T-cell (primary cell): ENCODE results near the gene GRID1. TPM values are rescaled to one million over a fixed set of nuclear protein-coding genes. Genes with fewer than 3 reads are reported as not detected.

ENCODE experiments used
- ATAC-seq, 4 experiments: fragments of 200-7000 bp in 3 of 4; fragments of 150-1000 bp in 1 of 4; cut with Tn5 transposase; replicated peaks in 1 of 4; 1 replicate in 3 of 4; 2 replicates in 1 of 4; pipeline ENCODE4 v1.10.0; 2021; ENCODE audit warnings: moderate library complexity in 3 of 4, mild to moderate bottlenecking in 2 of 4, moderate number of reproducible peaks in 1 of 4
- CTCF ChIA-PET, 2 donors: fragments of 300-600 bp; sonication (Branson Sonifier 250); formaldehyde crosslinking; loops; one replicate each; lab custom pipeline; 2022; ENCODE audit warnings: antibody characterized with exemption in 2 of 2; lab: Charles Lee
- POLR2A ChIA-PET, 2 donors: fragments of 300-600 bp; sonication (Branson Sonifier 250); formaldehyde crosslinking; loops; one replicate each; lab custom pipeline; 2022; ENCODE audit warnings: antibody characterized with exemption in 2 of 2; lab: Charles Lee
- DNase-seq, 35 experiments: peaks; one replicate each; pipeline versions ENCODE4 v3.0.0 to v3.0.0-alpha.2; 2013 to 2023
- H3K27ac ChIP-seq: one replicate; pipeline ENCODE4 v1.5.1; 2013; ENCODE audit warnings: low read length
- H3K27me3 ChIP-seq, 2 experiments: replicated peaks in 1 of 2; 1 replicate in 1 of 2; 2 replicates in 1 of 2; pipeline versions ENCODE4 v1.6.1 to v1.7.0; 2013; ENCODE audit warnings: low read length in 1 of 2, mixed read lengths in 1 of 2; ENCODE audit not compliant: control insufficient read depth in 2 of 2, insufficient read depth in 2 of 2; ENCODE audit errors: extremely low read depth in 1 of 2
- H3K36me3 ChIP-seq, 2 donors: 1 replicate in 1 of 2; 2 replicates in 1 of 2; pipeline versions ENCODE4 v1.6.1 to v1.7.0; 2013; ENCODE audit warnings: low read length in 1 of 2; ENCODE audit not compliant: control insufficient read depth in 2 of 2, insufficient read depth in 1 of 2; ENCODE audit errors: extremely low read depth in 1 of 2
- H3K4me1 ChIP-seq, 2 experiments: 1 replicate in 1 of 2; 2 replicates in 1 of 2; pipeline versions ENCODE4 v1.6.1 to v1.7.0; 2013; ENCODE audit warnings: low read length in 2 of 2, mixed read lengths in 1 of 2; ENCODE audit not compliant: insufficient read depth in 2 of 2, control insufficient read depth in 1 of 2; ENCODE audit errors: extremely low read depth in 1 of 2
- H3K4me3 ChIP-seq, 2 donors: 1 replicate in 1 of 2; 2 replicates in 1 of 2; pipeline versions ENCODE4 v1.5.1 to v1.7.0; 2013; ENCODE audit warnings: mild to moderate bottlenecking in 2 of 2, low read length in 1 of 2, moderate library complexity in 1 of 2; ENCODE audit not compliant: control insufficient read depth in 1 of 2; ENCODE audit errors: extremely low read depth in 1 of 2
- H3K9me3 ChIP-seq: 2 replicates; pipeline ENCODE4 v1.7.0; 2013
- H3K27ac Mint-ChIP-seq, 2 donors: one replicate each; pipeline ENCODE4 v1.8.0; 2020 to 2021; ENCODE audit warnings: mild to moderate bottlenecking in 2 of 2, mixed read lengths in 2 of 2
- H3K27me3 Mint-ChIP-seq, 2 donors: one replicate each; pipeline ENCODE4 v1.8.0; 2021 to 2022; ENCODE audit warnings: mixed read lengths in 2 of 2
- H3K36me3 Mint-ChIP-seq: one replicate; pipeline ENCODE4 v1.8.0; 2021; ENCODE audit warnings: mixed read lengths
- H3K4me1 Mint-ChIP-seq, 3 donors: one replicate each; pipeline ENCODE4 v1.8.0; 2020 to 2022; ENCODE audit warnings: mixed read lengths in 3 of 3, mild to moderate bottlenecking in 1 of 3
- H3K4me3 Mint-ChIP-seq, 3 donors: one replicate each; pipeline ENCODE4 v1.8.0; 2020 to 2022; ENCODE audit warnings: mild to moderate bottlenecking in 3 of 3, mixed read lengths in 3 of 3, moderate library complexity in 3 of 3
- H3K9me3 Mint-ChIP-seq, 3 donors: one replicate each; pipeline ENCODE4 v1.8.0; 2020 to 2022; ENCODE audit warnings: mixed read lengths in 3 of 3
- WGBS: methylation state at CpG from one replicate; pipeline ENCODE4 v1.1.5; 2013; ENCODE audit warnings: missing lambda C conversion rate; ENCODE audit not compliant: insufficient coverage; 5-methylcytosine and 5-hydroxymethylcytosine counted together
- total RNA-seq, 35 experiments: library from RNA in 6 of 35; stranded (reverse) in 6 of 35; fragments of 120-200 nt in 1 of 35; gene quantifications; one replicate each; pipeline versions ENCODE4 v1.2.1 to v1.2.4 and lab custom pipeline; 2013 to 2026

Gene GRID1
- total RNA-seq, 5 donors from 2014 or later (not counting 1 experiment from before 2014, with no cell fraction given) = 0.68 TPM; not detected in 4

DNA sequence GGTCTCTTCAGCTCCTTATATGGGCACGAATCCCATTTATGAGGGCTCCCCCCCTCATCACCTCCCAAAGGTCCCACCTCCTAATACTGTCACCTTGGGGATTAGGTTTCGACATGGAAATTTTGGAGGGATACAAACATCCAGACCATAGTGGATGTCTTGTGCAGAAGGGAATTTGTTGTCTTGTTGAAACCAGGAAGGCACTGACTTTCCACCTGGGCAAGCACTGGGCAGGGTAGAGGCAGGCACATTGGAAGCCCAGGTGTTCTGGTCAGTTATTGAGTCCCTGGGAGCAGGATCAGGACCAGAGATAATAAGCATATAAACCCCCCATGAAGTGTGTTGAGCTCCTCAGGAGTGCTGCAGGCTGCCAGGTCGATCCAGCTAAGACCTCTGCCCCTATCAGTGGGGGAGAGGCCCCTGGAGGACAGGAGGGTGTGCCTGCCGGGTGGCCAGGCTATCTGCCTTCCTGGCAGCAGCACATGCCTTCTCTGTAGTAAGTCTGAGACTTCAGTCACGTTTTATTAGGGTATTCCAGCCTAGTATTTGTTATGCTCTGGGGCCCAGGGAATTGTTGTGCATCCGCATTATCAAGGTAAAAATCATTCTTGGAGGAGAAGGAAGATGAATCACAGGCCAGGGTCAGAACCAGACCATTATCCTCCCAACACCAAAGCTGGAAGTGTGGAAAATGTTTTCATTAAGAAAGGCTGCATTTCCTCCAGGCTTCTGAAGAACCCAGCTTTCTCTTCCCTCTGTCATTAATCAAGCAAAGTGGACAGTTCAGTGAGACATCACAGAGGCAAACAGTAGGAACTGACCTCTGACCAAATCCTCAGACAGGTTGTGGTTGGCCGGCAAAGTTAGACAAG is 503.1 kb downstream of the GRID1 start:
- Histone ChIP-seq H3K27me3 (no peaks in the 10 kb centered on the region), H3K27ac (no peak overlapping the region), H3K9me3 (no peaks in the 10 kb centered on the region), H3K4me3 (no peak overlapping the region), H3K36me3 (no peaks in the 10 kb centered on the region), H3K4me1 (no peaks in the 10 kb centered on the region)
- H3K4me1 Mint-ChIP-seq = no peaks in the 10 kb centered on the region
- no peak overlapping the region for H3K4me3 Mint-ChIP-seq
- H3K27ac Mint-ChIP-seq = no peak overlapping the region
- peaks cover 15 to 20% of the 10 kb centered on the region in 2 donors for H3K27me3 Mint-ChIP-seq
- ChIA-PET POLR2A (interaction anchor here in 1 of 2 donors (0.6 kb wide), 1 partner anchor 67 kb away, joined by 6 read pairs; no protein-coding TSS in a partner anchor), CTCF (no interaction called here)
- H3K9me3 Mint-ChIP-seq = peaks cover 0 to 3% (median 0%) of the 10 kb centered on the region in 3 donors
- ATAC-seq (no peak), DNase-seq (no peak)
- WGBS = 65% methylated on average over 3 of the region's 7 CpGs
- no peaks in the 10 kb centered on the region for H3K36me3 Mint-ChIP-seq

DNA sequence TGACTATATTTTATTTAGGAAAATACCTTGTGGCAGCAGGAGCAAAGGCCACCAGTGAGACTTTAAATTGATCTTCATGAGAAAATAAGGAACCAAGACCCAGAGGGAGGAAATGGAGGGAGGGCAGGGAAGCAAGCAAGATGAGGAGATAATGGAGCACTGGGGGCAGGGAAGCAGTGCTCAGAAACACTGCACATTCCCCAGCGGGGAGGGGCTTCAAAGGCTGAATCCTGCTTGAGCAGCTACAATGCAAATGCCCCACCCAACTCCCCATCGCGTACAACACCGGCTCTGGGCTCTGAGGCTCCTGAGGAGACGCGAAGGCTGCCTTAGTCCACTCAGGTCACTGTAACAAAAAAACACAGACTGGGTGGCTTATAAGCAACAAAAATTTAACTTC is 503.8 kb downstream of the GRID1 start:
- H3K4me3 Mint-ChIP-seq = no peak overlapping the region
- Histone ChIP-seq H3K4me3 (no peak overlapping the region), H3K27ac (no peak overlapping the region), H3K36me3 (no peaks in the 10 kb centered on the region), H3K9me3 (no peaks in the 10 kb centered on the region), H3K27me3 (no peaks in the 10 kb centered on the region), H3K4me1 (no peaks in the 10 kb centered on the region)
- peaks cover 15 to 20% of the 10 kb centered on the region in 2 donors for H3K27me3 Mint-ChIP-seq
- no peaks in the 10 kb centered on the region for H3K4me1 Mint-ChIP-seq
- ChIA-PET CTCF (no interaction called here), POLR2A (no interaction called here)
- no peak overlapping the region for H3K27ac Mint-ChIP-seq
- ATAC-seq = no peak
- no peaks in the 10 kb centered on the region for H3K36me3 Mint-ChIP-seq
- 20% methylated on average over 1 of the region's 6 CpGs for WGBS
- H3K9me3 Mint-ChIP-seq = peaks cover 0 to 3% (median 0%) of the 10 kb centered on the region in 3 donors
- no peak for DNase-seq

DNA sequence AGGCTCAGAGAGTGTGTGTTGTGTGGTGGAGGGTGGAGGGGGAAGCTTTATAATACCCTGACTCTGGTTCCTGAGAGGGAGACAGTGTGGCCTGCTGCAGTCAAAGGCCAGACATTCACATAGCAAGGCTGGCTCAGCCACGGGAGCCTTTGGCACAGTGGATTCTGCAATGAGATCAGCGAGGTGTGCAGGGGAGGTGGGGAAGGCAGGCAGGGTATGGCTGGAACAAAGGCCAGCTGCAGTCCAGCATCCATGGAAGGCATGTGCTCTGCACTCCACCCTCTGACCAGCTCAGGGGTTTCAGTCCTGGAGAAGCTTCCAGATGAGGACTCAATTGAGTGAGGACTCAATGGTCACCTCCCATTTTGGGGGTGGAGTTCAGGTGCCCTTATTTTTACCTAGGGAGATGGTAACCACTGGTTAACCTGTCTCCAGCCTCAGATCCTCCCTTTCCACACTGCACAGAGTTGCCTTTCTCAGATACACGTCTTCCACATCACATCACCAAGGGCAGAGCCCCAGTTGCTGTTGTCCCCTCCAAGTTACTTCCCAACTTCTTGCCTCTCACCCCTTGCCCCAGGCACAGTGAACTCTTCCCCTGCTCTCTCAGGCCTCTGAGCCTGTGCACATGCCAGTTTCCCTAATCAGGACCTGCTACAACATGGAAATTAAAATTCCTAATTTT is 504.9 kb downstream of the GRID1 start:
- Mint-ChIP-seq H3K9me3 (peaks cover 0 to 3% (median 0%) of the 10 kb centered on the region in 3 donors), H3K4me1 (no peaks in the 10 kb centered on the region), H3K36me3 (no peaks in the 10 kb centered on the region), H3K27me3 (peaks cover 14 to 20% of the 10 kb centered on the region in 2 donors), H3K4me3 (no peak overlapping the region), H3K27ac (no peak overlapping the region)
- Histone ChIP-seq H3K36me3 (no peaks in the 10 kb centered on the region), H3K27ac (no peak overlapping the region), H3K9me3 (no peaks in the 10 kb centered on the region), H3K4me1 (no peaks in the 10 kb centered on the region), H3K4me3 (no peak overlapping the region), H3K27me3 (no peaks in the 10 kb centered on the region)
- ChIA-PET POLR2A (no interaction called here), CTCF (no interaction called here)
- ATAC-seq = no peak
- WGBS = 63% methylated on average over 3 of the region's 3 CpGs
- no peak for DNase-seq

DNA sequence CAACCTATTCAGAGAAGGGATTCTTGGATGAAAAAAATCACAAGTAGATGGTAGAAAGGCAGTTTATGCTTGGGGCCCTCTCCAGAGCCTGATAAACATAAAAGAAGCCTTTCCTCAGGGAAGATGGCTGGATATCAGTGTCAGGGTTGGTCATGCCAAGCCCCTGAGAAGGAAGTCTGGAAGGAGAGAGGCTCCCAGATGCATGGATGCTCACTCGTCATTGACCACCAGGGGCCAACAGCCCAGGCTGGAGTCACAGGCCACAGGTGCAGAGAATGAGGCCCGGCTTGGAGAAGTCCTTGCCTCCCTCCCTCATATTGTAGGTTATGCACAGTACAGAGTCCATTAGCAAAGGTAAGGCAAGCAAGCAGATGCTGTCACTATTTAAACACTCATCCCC is 506.7 kb downstream of the GRID1 start:
- CTCF ChIA-PET = no interaction called here
- H3K4me3 Mint-ChIP-seq = no peak overlapping the region
- no peaks in the 10 kb centered on the region for H3K4me1 ChIP-seq
- H3K4me3 ChIP-seq = no peak overlapping the region
- 33% methylated on average over 1 of the region's 2 CpGs for WGBS
- ATAC-seq (no peak), DNase-seq (no peak)
- no peak overlapping the region for H3K27ac ChIP-seq
- no peaks in the 10 kb centered on the region for H3K4me1 Mint-ChIP-seq
- H3K9me3 Mint-ChIP-seq = peaks cover 0 to 3% (median 0%) of the 10 kb centered on the region in 3 donors
- peaks cover 15 to 20% of the 10 kb centered on the region in 2 donors for H3K27me3 Mint-ChIP-seq
- no peaks in the 10 kb centered on the region for H3K9me3 ChIP-seq
- H3K27ac Mint-ChIP-seq = no peak overlapping the region
- no peaks in the 10 kb centered on the region for H3K36me3 ChIP-seq
- POLR2A ChIA-PET = no interaction called here
- no peaks in the 10 kb centered on the region for H3K36me3 Mint-ChIP-seq
- no peaks in the 10 kb centered on the region for H3K27me3 ChIP-seq

DNA sequence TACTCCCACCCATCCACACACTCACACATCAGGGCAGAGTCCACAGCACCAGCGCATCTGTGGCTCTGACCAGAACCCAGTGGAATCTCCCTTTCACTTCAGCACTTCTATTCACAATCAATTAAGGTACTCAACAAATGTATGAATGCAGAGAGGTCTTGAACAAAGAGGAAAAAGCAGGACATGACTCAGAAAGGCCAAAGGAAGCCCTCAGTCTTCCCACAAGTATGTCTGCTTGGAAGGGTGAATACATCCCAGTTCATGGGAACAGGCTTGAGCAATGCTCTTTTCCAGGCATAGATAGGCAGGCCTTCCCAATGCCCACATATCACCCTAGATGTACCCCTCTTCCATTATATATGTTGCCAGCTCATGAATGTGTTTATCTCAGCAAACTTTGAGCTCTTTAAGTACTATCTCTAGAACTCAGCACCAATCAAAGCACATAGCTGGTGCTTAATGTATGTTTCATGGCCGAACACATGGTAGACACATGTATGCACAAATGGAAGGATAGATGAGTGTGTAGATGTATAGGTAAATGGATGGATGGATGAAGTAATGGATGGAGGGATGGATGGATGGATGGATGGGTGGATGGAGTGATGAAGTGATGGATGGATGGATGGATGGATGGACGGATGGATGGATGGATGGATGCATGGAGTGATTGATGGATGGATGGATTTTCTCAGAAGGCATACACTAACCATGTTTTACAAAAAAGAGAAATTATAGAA is 507.6 kb downstream of the GRID1 start:
- Mint-ChIP-seq H3K9me3 (peaks cover 0 to 3% (median 0%) of the 10 kb centered on the region in 3 donors), H3K4me3 (no peak overlapping the region), H3K36me3 (no peaks in the 10 kb centered on the region), H3K27ac (no peak overlapping the region), H3K27me3 (peaks cover 16 to 20% of the 10 kb centered on the region in 2 donors), H3K4me1 (no peaks in the 10 kb centered on the region)
- no peaks in the 10 kb centered on the region for H3K4me1 ChIP-seq
- ATAC-seq (no peak), DNase-seq (no peak)
- H3K27ac ChIP-seq = no peak overlapping the region
- no peaks in the 10 kb centered on the region for H3K27me3 ChIP-seq
- 83% methylated on average over 1 of the region's 3 CpGs for WGBS
- ChIA-PET POLR2A (no interaction called here), CTCF (no interaction called here)
- H3K36me3 ChIP-seq = no peaks in the 10 kb centered on the region
- H3K9me3 ChIP-seq = no peaks in the 10 kb centered on the region
- H3K4me3 ChIP-seq = no peak overlapping the region

DNA sequence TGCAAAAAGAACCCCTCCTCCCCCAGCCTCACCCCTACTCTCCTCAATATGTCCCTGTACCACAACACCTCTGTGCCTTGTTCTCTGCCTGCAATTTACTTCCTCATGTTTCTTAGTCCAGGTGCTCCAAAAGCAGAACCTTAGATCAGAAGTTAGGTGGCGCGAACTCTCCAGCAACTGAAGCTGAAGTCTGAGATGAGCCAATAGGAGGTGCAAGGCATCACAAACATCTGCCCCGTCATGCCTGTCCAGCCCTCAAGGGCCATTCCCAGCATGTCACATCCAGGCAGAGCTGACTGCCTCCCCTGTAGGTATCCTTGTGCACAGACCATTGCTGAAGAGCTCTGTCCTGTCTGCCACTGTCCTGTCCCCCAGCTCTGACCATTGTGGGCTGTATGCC is 508.8 kb downstream of the GRID1 start:
- Mint-ChIP-seq H3K27me3 (peaks cover 19 to 21% of the 10 kb centered on the region in 2 donors), H3K9me3 (peaks cover 0 to 3% (median 0%) of the 10 kb centered on the region in 3 donors), H3K4me3 (no peak overlapping the region), H3K36me3 (no peaks in the 10 kb centered on the region), H3K4me1 (no peaks in the 10 kb centered on the region), H3K27ac (no peak overlapping the region)
- no peak for ATAC-seq
- Histone ChIP-seq H3K27ac (no peak overlapping the region), H3K4me1 (no peaks in the 10 kb centered on the region), H3K36me3 (no peaks in the 10 kb centered on the region), H3K27me3 (no peaks in the 10 kb centered on the region), H3K9me3 (no peaks in the 10 kb centered on the region), H3K4me3 (no peak overlapping the region)
- ChIA-PET POLR2A (no interaction called here), CTCF (no interaction called here)
- DNase-seq = no peak
- 74% methylated on average over 3 of the region's 3 CpGs for WGBS
